Common myeloid progenitor, CD34-positive (primary cell): ENCODE measurements around the gene PHOSPHO1.

Source experiments
- CTCF ChIA-PET: fragments of 350-600 bp; sonication (Branson Sonifier 250); formaldehyde crosslinking; loops from one replicate; lab custom pipeline; 2021; ENCODE audit warnings: antibody characterized with exemption; lab: Charles Lee
- POLR2A ChIA-PET: fragments of 350-600 bp; sonication (Branson Sonifier 250); formaldehyde crosslinking; loops from one replicate; lab custom pipeline; 2021; ENCODE audit warnings: antibody characterized with exemption; lab: Charles Lee
- DNase-seq, 3 donors: peaks; one replicate each; pipeline versions ENCODE4 v3.0.0 to v3.0.0-alpha.2; 2013
- H3K27ac ChIP-seq, 2 experiments: 1 replicate in 1 of 2; 2 replicates in 1 of 2; pipeline ENCODE4 v1.7.0; 2013; ENCODE audit warnings: inconsistent platforms in 2 of 2, low read length in 2 of 2, mild to moderate bottlenecking in 2 of 2, low read depth in 1 of 2, moderate library complexity in 1 of 2; ENCODE audit not compliant: severe bottlenecking in 2 of 2, insufficient read depth in 1 of 2, poor library complexity in 1 of 2
- H3K27me3 ChIP-seq, 5 experiments: replicated peaks in 2 of 5; 1 replicate in 3 of 5; 2 replicates in 2 of 5; pipeline versions ENCODE4 v1.6.1 to v1.7.0; 2013; ENCODE audit warnings: low read length in 4 of 5, mild to moderate bottlenecking in 2 of 5, moderate library complexity in 2 of 5, inconsistent platforms in 1 of 5; ENCODE audit not compliant: insufficient read depth in 5 of 5, control insufficient read depth in 4 of 5
- H3K36me3 ChIP-seq, 4 experiments: 1 replicate in 2 of 4; 2 replicates in 2 of 4; pipeline versions ENCODE4 v1.6.1 to v1.7.0; 2013; ENCODE audit warnings: low read length in 3 of 4, control low read depth in 1 of 4, mild to moderate bottlenecking in 1 of 4; ENCODE audit not compliant: control insufficient read depth in 4 of 4, insufficient read depth in 4 of 4
- H3K4me1 ChIP-seq, 4 experiments: 1 replicate in 3 of 4; 2 replicates in 1 of 4; pipeline versions ENCODE4 v1.6.1 to v1.7.1; 2013; ENCODE audit warnings: low read length in 3 of 4, mild to moderate bottlenecking in 3 of 4, control low read depth in 1 of 4, inconsistent platforms in 1 of 4, moderate library complexity in 1 of 4; ENCODE audit not compliant: control insufficient read depth in 4 of 4, insufficient read depth in 4 of 4; ENCODE audit errors: control extremely low read depth in 1 of 4
- H3K4me3 ChIP-seq, 7 experiments: 1 replicate in 4 of 7; 2 replicates in 3 of 7; pipeline versions ENCODE4 v1.5.1 to v1.7.0; 2013; ENCODE audit warnings: mild to moderate bottlenecking in 7 of 7, low read length in 6 of 7, moderate library complexity in 6 of 7, inconsistent platforms in 2 of 7, low read depth in 2 of 7, control low read depth in 1 of 7; ENCODE audit not compliant: insufficient read depth in 4 of 7, control insufficient read depth in 1 of 7; ENCODE audit errors: extremely low read depth in 1 of 7
- H3K9me3 ChIP-seq, 5 experiments: 1 replicate in 4 of 5; 2 replicates in 1 of 5; pipeline versions ENCODE4 v1.6.1 to v1.7.1; 2013; ENCODE audit warnings: low read length in 4 of 5, mild to moderate bottlenecking in 2 of 5, inconsistent platforms in 1 of 5, low read depth in 1 of 5, moderate library complexity in 1 of 5; ENCODE audit not compliant: control insufficient read depth in 4 of 5, insufficient read depth in 2 of 5; ENCODE audit errors: control extremely low read depth in 1 of 5
- WGBS: methylation state at CpG from one replicate; pipeline ENCODE4 v1.1.5; 2013; ENCODE audit not compliant: insufficient coverage; 5-methylcytosine and 5-hydroxymethylcytosine counted together

The PHOSPHO1 gene

GRCh38 chr17:49247944-49248343 lies 17.4 kb upstream of the PHOSPHO1 start:
- Histone ChIP-seq H3K27me3 (no peaks in the 10 kb centered on the region), H3K4me3 (no peak overlapping the region), H3K4me1 (peaks cover 0 to 3% (median 0%) of the 10 kb centered on the region in 4 experiments), H3K36me3 (no peaks in the 10 kb centered on the region), H3K9me3 (no peaks in the 10 kb centered on the region), H3K27ac (no peak overlapping the region)
- ChIA-PET CTCF (no interaction called here), POLR2A (no interaction called here)
- no peak for DNase-seq
- WGBS, result 96% methylated on average over 7 of the region's 7 CpGs

DNA sequence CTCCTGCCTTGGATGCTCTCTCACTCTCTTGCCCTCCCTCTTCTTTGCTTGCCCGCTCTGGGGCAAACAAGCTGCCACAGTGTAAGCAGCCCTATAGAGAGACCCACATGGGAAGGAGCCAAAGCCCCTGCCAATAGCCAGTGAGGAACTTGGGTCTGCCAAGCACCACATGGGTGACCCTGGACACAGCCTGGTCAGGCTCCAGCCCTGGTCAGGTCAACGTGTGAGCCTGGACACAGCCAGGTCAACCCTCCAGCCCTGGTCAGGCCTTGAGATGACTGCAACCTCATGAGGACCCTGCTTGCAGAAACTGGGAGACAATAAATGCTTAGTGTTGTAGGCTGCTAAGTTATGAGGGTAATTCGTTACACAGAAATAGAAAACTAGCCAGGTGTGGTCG lies 14.3 kb upstream of the PHOSPHO1 start:
- no peak overlapping the region for H3K27ac ChIP-seq
- WGBS, result 100% methylated on average over 3 of the region's 4 CpGs
- H3K4me1 ChIP-seq, result no peaks in the 10 kb centered on the region
- no peaks in the 10 kb centered on the region for H3K27me3 ChIP-seq
- H3K36me3 ChIP-seq, result no peaks in the 10 kb centered on the region
- ChIA-PET CTCF (no interaction called here), POLR2A (no interaction called here)
- no peak for DNase-seq
- H3K4me3 ChIP-seq, result no peak overlapping the region
- no peaks in the 10 kb centered on the region for H3K9me3 ChIP-seq

DNA sequence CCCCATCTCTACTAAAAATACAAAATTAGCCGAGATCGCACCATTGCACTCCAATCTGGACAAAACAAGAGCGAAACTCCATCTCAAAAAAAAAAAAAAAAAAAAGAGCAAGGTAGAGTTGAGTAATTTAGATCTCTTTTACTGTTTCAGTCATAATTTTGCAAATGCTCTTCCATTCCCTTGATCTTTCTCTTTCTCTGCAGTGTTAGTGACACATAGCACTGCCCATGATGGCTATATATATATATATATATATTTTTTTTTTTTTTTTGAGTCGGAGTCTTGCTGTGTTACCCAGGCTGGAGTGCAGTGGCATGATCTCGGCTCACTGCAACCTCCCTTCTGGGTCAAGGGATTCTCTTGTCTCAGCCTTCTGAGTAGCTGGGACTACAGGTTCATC lies 12.2 kb upstream of the PHOSPHO1 start:
- no CpG with 5 or more reads among the region's 5 CpGs for WGBS
- no peaks in the 10 kb centered on the region for H3K36me3 ChIP-seq
- H3K27me3 ChIP-seq, result no peaks in the 10 kb centered on the region
- ChIA-PET CTCF (interaction anchor here (0.6 kb wide), 1 partner anchor 210 kb away, joined by 3 read pairs; no protein-coding TSS in a partner anchor), POLR2A (no interaction called here)
- H3K4me1 ChIP-seq, result no peaks in the 10 kb centered on the region
- no peaks in the 10 kb centered on the region for H3K9me3 ChIP-seq
- no peak overlapping the region for H3K27ac ChIP-seq
- no peak overlapping the region for H3K4me3 ChIP-seq
- no peak for DNase-seq

DNA sequence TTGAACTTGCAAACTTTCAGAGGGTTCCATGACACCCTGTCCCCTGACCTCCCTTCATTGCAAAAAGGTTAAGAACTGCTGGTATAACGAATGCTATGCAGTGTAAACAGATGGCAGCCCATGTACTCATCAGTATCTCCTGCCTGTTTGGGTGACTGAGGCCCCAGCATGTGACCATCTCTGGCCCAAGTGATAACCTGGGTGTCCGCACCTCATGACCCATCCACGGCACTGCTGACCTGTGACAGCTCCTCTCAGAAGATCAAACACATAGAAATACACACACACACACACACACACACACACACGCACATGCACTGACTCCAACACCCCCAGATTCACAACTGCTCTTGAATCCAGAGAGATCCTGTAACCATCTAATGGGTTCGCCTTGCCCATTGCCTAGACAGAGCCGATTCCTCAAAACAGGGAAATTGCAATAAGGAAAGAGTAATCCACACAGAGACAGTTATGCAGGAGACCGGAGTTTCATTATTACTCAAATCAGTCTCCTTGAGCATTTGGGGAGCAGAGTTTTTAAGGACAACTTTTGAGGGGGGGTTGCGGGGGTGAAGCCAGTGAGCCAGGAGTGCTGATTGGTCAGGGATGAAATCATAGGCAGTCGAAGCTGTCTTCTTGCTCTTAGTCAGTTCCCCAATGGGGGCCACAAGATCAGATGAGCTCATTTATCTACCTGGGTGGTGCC lies 11.3 kb upstream of the PHOSPHO1 start:
- ChIA-PET CTCF (interaction anchor here (0.6 to 2.7 kb wide), 2 partner anchors 13 to 209 kb away, joined by 3 to 11 read pairs; partner anchors contain the start of gene PHOSPHO1), POLR2A (no interaction called here)
- H3K36me3 ChIP-seq, result no peaks in the 10 kb centered on the region
- H3K27me3 ChIP-seq, result no peaks in the 10 kb centered on the region
- no peak overlapping the region for H3K4me3 ChIP-seq
- no peak for DNase-seq
- H3K4me1 ChIP-seq, result no peaks in the 10 kb centered on the region
- no peaks in the 10 kb centered on the region for H3K9me3 ChIP-seq
- 94% methylated on average over 7 of the region's 9 CpGs for WGBS
- no peak overlapping the region for H3K27ac ChIP-seq

DNA sequence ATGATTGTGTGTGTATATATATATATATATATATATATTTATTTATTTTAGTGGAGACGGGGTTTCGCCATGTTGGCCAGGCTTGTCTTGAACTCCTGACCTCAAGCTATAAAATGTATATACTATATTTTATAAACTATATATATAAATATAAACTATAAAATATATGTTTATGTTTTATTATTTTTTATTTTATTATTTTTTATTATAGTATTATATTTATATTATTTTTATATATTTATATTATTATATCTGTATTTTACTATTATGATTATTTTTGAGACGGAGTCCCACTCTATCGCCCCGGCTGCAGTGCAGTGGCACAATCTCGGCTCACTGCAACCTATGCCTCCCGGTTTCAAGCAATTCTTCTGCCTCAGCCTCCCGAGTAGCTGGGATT lies 10.5 kb upstream of the PHOSPHO1 start:
- POLR2A ChIA-PET, result no interaction called here
- WGBS, result 96% methylated on average over 5 of the region's 8 CpGs

GRCh38 chr17:49240619-49241018 lies 10.0 kb upstream of the PHOSPHO1 start:
- CTCF ChIA-PET, result interaction anchor here (1.1 to 2.7 kb wide), 2 partner anchors 11 to 35 kb away, joined by 3 to 11 read pairs; partner anchors contain the start of gene PHOSPHO1

More for the DNA sequence above, 10.5 kb upstream of the PHOSPHO1 start:
- Histone ChIP-seq H3K27ac (no peak overlapping the region), H3K36me3 (no peaks in the 10 kb centered on the region), H3K4me3 (no peak overlapping the region), H3K4me1 (no peaks in the 10 kb centered on the region), H3K27me3 (peaks cover 0 to 1% (median 0%) of the 10 kb centered on the region in 5 experiments), H3K9me3 (no peaks in the 10 kb centered on the region)
- CTCF ChIA-PET, result interaction anchor here (2.7 kb wide), 1 partner anchor 12 kb away, joined by 11 read pairs; the partner anchor contains the start of gene PHOSPHO1
- DNase-seq, result no peak

DNA sequence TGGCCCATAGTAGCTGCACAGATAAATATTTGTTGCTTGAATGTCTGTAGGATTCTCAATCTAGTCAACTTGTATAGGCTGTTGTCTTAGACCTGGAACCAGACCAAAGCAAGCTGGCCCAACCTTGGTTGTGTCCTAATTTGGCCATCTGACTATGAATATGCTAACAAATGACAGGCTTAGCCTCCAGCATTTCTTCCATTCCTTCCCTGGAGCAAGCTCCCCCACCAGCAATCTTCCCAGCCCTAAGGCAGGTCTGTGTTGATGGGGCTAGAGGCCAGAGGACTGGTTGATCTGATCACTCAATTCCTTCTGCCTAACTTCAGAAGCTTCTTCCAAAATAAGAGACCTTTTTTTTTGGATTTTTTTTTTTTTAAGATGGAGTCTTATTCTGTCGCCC lies 9.4 kb upstream of the PHOSPHO1 start:
- ChIA-PET CTCF (interaction anchor here (1.1 to 2.7 kb wide), 3 partner anchors 11 to 36 kb away, joined by 3 to 11 read pairs (median 3); partner anchors contain the start of gene PHOSPHO1), POLR2A (no interaction called here)
- WGBS, result no CpG with 5 or more reads among the region's 1 CpG
- DNase-seq, result no peak
- no peak overlapping the region for H3K4me3 ChIP-seq
- no peak overlapping the region for H3K27ac ChIP-seq
- peaks cover 0 to 4% (median 0%) of the 10 kb centered on the region in 4 experiments for H3K4me1 ChIP-seq
- no peaks in the 10 kb centered on the region for H3K9me3 ChIP-seq
- H3K27me3 ChIP-seq, result peaks cover 0 to 1% (median 0%) of the 10 kb centered on the region in 5 experiments
- no peaks in the 10 kb centered on the region for H3K36me3 ChIP-seq

More at GRCh38 chr17:49240619-49241018, 10.0 kb upstream of the PHOSPHO1 start:
- POLR2A ChIA-PET, result no interaction called here
- no CpG with 5 or more reads among the region's 1 CpG for WGBS
- H3K4me1 ChIP-seq, result peaks cover 0 to under 1% (median 0%) of the 10 kb centered on the region in 4 experiments
- DNase-seq, result no peak
- H3K36me3 ChIP-seq, result no peaks in the 10 kb centered on the region
- H3K9me3 ChIP-seq, result no peaks in the 10 kb centered on the region
- H3K27ac ChIP-seq, result no peak overlapping the region
- no peak overlapping the region for H3K4me3 ChIP-seq
- peaks cover 0 to 1% (median 0%) of the 10 kb centered on the region in 5 experiments for H3K27me3 ChIP-seq
